GM19468 (cell line): Measurements from ENCODE around the gene ZNF606.

Experiments
- ATAC-seq: cut with Tn5 transposase; IDR thresholded peaks from one replicate; pipeline ENCODE4 v1.9.1; 2021; ENCODE audit warnings: mild to moderate bottlenecking, moderate library complexity, moderate number of reproducible peaks; ENCODE audit not compliant: unreplicated experiment; ENCODE audit errors: extremely low read depth

The ZNF606 gene

GRCh38 chr19:57935731-57936130 lies 66.9 kb downstream of the ZNF606 start:
- ATAC-seq, result no peak

GRCh38 chr19:57934820-57935665 lies 67.6 kb downstream of the ZNF606 start, which contains the start of gene ZNF418:
Gene ZNF418 (minus strand): TSS chr19:57935402. CDS start chr19:57933822, 1,580 bp downstream.
- ATAC-seq, result no peak

DNA sequence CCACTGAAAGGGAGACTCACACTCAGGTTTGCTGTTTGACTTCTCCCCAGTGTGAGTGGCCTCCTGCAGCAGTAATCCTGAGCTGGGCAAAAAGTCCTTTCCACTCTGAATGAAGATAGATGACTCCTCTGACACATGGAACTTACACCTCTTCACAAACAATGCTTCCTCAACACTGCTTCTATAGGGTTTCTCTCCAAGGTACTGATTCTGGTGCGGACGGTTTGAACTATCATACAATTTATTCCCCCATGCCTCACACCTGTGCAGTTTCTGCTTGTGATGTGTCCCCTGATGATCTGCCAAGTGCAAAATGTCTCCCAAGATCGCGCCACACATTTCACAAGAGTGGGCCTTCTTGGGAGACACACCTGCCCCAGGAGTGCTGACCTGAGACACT lies 75.0 kb downstream of the ZNF606 start:
- ATAC-seq, result no peak
